ENCODE data around the gene CHST12. TPM values are rescaled to one million over a fixed set of nuclear protein-coding genes. Genes with fewer than 3 reads are reported as not detected.

CHST12 gene
- polyA plus RNA-seq, 1 donor from 2014 or later, result 6.4 TPM

DNA sequence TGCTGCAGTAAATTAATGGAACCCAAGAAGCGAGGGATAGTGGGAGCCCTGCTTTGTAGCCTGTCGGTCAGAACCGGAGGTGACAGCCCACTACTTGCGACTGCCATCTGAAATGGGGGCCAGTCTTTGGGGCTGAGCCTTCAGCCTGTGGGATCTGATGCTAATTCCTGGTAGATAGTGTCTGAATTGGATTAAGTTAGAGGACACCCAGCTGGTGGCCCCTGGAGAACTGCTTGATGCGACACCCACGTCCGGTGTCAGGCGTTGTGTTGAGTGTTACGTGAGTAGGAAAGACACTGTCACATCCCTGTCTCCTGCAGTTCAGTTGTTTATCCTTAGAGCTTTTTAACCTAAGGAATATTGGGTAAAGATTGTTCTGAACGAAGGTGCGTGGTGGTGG lies 43.8 kb upstream of the CHST12 start:
- H3K9me3 ChIP-seq (ENCODE audit: low read length), result no peaks in the 10 kb centered on the region
- no peaks in the 10 kb centered on the region for H3K27me3 ChIP-seq (ENCODE audit: insufficient read depth, low read depth, low read length)
- H3K79me2 ChIP-seq (replicated peaks; ENCODE audit: insufficient read depth, low read length), result peaks cover 50% of the 10 kb centered on the region
- no peak overlapping the region for H2AFZ ChIP-seq (ENCODE audit: low read depth, low read length)
- H3K4me3 ChIP-seq (ENCODE audit: low read length), result no peak overlapping the region
- TF ChIP-seq RAD21 (conservative IDR thresholded peaks at IDR 0.05) (no peak), TAF1 (IDR thresholded peaks at IDR 0.05; ENCODE audit: low read depth) (no peak), EP300 (conservative IDR thresholded peaks at IDR 0.05; ENCODE audit: poor library complexity, severe bottlenecking) (no peak), SMC3 (conservative IDR thresholded peaks at IDR 0.05; ENCODE audit: poor library complexity) (no peak), MXI1 (conservative IDR thresholded peaks at IDR 0.05; ENCODE audit: poor library complexity, severe bottlenecking) (no peak), POLR2AphosphoS5 (IDR thresholded peaks at IDR 0.05) (no peak)
- TF ChIP-seq, protein P1, sequence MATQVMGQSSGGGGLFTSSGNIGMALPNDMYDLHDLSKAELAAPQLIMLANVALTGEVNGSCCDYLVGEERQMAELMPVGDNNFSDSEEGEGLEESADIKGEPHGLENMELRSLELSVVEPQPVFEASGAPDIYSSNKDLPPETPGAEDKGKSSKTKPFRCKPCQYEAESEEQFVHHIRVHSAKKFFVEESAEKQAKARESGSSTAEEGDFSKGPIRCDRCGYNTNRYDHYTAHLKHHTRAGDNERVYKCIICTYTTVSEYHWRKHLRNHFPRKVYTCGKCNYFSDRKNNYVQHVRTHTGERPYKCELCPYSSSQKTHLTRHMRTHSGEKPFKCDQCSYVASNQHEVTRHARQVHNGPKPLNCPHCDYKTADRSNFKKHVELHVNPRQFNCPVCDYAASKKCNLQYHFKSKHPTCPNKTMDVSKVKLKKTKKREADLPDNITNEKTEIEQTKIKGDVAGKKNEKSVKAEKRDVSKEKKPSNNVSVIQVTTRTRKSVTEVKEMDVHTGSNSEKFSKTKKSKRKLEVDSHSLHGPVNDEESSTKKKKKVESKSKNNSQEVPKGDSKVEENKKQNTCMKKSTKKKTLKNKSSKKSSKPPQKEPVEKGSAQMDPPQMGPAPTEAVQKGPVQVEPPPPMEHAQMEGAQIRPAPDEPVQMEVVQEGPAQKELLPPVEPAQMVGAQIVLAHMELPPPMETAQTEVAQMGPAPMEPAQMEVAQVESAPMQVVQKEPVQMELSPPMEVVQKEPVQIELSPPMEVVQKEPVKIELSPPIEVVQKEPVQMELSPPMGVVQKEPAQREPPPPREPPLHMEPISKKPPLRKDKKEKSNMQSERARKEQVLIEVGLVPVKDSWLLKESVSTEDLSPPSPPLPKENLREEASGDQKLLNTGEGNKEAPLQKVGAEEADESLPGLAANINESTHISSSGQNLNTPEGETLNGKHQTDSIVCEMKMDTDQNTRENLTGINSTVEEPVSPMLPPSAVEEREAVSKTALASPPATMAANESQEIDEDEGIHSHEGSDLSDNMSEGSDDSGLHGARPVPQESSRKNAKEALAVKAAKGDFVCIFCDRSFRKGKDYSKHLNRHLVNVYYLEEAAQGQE (IDR thresholded peaks at IDR 0.05; ENCODE audit: borderline replicate concordance), result no peak
- TF ChIP-seq, protein P2, sequence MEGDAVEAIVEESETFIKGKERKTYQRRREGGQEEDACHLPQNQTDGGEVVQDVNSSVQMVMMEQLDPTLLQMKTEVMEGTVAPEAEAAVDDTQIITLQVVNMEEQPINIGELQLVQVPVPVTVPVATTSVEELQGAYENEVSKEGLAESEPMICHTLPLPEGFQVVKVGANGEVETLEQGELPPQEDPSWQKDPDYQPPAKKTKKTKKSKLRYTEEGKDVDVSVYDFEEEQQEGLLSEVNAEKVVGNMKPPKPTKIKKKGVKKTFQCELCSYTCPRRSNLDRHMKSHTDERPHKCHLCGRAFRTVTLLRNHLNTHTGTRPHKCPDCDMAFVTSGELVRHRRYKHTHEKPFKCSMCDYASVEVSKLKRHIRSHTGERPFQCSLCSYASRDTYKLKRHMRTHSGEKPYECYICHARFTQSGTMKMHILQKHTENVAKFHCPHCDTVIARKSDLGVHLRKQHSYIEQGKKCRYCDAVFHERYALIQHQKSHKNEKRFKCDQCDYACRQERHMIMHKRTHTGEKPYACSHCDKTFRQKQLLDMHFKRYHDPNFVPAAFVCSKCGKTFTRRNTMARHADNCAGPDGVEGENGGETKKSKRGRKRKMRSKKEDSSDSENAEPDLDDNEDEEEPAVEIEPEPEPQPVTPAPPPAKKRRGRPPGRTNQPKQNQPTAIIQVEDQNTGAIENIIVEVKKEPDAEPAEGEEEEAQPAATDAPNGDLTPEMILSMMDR (IDR thresholded peaks at IDR 0.05; ENCODE audit: poor library complexity, severe bottlenecking), result no peak
- H3K9me2 ChIP-seq (ENCODE audit: insufficient read depth, low read length), result no peaks in the 10 kb centered on the region
- H3F3A ChIP-seq (ENCODE audit: insufficient read depth, low read length, poor library complexity, severe bottlenecking), result no peaks in the 10 kb centered on the region
- no peaks in the 10 kb centered on the region for H3K36me3 ChIP-seq (ENCODE audit: insufficient read depth, low read length)
- H4K20me1 ChIP-seq (ENCODE audit: insufficient read depth), result no peaks in the 10 kb centered on the region
- H3K4me2 ChIP-seq (ENCODE audit: low read length), result no peak overlapping the region
- no peak overlapping the region for H3K9ac ChIP-seq (ENCODE audit: low read length)
- H3K27ac ChIP-seq (ENCODE audit: low read length), result no peak overlapping the region

DNA sequence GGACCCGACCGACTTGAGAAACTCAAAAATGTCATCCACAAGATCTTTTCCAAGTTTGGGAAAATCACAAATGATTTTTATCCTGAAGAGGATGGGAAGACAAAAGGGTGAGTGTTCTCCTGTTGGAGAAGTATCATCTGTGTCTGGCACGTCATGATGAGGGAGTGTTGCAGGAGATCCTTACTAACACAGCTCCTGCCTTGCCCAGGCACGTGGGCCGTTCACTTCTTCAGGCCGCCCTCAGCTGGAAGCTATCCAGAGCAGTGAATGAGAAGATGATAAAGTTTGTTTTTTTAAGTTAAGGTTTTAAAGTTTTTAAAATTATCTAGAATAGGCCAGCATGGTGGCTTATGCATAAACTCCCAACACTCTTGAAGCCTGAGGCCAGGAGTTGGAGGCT lies 42.6 kb upstream of the CHST12 start:
- Histone ChIP-seq H3K4me2 (ENCODE audit: low read length) (no peak overlapping the region), H4K20me1 (ENCODE audit: insufficient read depth) (no peaks in the 10 kb centered on the region), H3K9ac (ENCODE audit: low read length) (no peak overlapping the region), H3K27me3 (ENCODE audit: insufficient read depth, low read depth, low read length) (no peaks in the 10 kb centered on the region), H3K36me3 (ENCODE audit: insufficient read depth, low read length) (no peaks in the 10 kb centered on the region), H3F3A (ENCODE audit: insufficient read depth, low read length, poor library complexity, severe bottlenecking) (no peaks in the 10 kb centered on the region), H3K4me3 (ENCODE audit: low read length) (no peak overlapping the region), H3K79me2 (replicated peaks; ENCODE audit: insufficient read depth, low read length) (peaks cover 42% of the 10 kb centered on the region), H2AFZ (ENCODE audit: low read depth, low read length) (no peak overlapping the region), H3K9me3 (ENCODE audit: low read length) (no peaks in the 10 kb centered on the region), H3K9me2 (ENCODE audit: insufficient read depth, low read length) (no peaks in the 10 kb centered on the region), H3K27ac (ENCODE audit: low read length) (no peak overlapping the region)
- TF ChIP-seq, protein P1 (IDR thresholded peaks at IDR 0.05; ENCODE audit: borderline replicate concordance), result no peak
- no peak for TF ChIP-seq POLR2AphosphoS5 (IDR thresholded peaks at IDR 0.05)
- TF ChIP-seq EZH2 (IDR thresholded peaks at IDR 0.05; ENCODE audit: borderline replicate concordance, insufficient read depth, low read length, poor library complexity, severe bottlenecking), result no peak
- no peak for TF ChIP-seq TAF1 (IDR thresholded peaks at IDR 0.05; ENCODE audit: low read depth)
- TF ChIP-seq RAD21 (conservative IDR thresholded peaks at IDR 0.05), result no peak
- TF ChIP-seq, protein P2 (IDR thresholded peaks at IDR 0.05; ENCODE audit: poor library complexity, severe bottlenecking), result no peak
- no peak for TF ChIP-seq MXI1 (conservative IDR thresholded peaks at IDR 0.05; ENCODE audit: poor library complexity, severe bottlenecking)
- TF ChIP-seq EP300 (conservative IDR thresholded peaks at IDR 0.05; ENCODE audit: poor library complexity, severe bottlenecking), result no peak

Data from neural cell (in vitro differentiated cells).